Skeletal muscle cell (primary cell): ENCODE data around the gene APBB2.
A peak's percentile ranks its signal among the peaks of the same experiment; 100 is the strongest.
"Not testable (repeated sequence)": the region's sequence is repeated elsewhere in the genome, so short reads cannot be mapped to it uniquely, and the experiment has no call there.

Source experiments
- DNase-seq: peaks from one replicate; pipeline ENCODE4 v3.0.0-alpha.2; 2010; ENCODE audit warnings: low read depth
- H3K4me3 ChIP-seq: 2 replicates; pipeline ENCODE4 v1.5.1; 2011; ENCODE audit warnings: low read depth, mild to moderate bottlenecking, control low read depth, low read length, moderate library complexity

The APBB2 gene

GRCh38 chr4:40905414-40905813 is 308.9 kb downstream of the APBB2 start:
- no peak overlapping the region for H3K4me3 ChIP-seq
- no peak for DNase-seq

DNA sequence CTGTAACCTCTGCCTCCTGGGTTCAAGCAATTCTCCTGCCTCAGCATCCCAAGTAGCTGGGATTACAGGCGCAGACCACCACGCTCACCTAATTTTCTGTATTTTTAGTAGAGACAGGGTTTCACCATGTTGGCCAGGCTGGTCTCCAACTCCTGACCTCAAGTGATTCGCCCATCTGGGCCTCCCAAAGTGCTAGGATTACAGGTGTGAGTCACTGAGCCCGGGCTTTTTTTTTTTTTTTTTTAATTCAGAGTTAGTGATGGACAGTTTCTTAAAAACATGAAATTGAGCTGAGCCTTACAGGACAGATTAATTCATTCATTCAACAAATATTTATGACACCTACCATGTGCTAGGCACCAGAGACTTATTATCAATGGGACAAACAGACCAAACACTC is 313.8 kb downstream of the APBB2 start:
- DNase-seq, H3K4me3 ChIP-seq: not testable (repeated sequence)

GRCh38 chr4:40897557-40898203 is 316.7 kb downstream of the APBB2 start:
- no peak overlapping the region for H3K4me3 ChIP-seq

DNA sequence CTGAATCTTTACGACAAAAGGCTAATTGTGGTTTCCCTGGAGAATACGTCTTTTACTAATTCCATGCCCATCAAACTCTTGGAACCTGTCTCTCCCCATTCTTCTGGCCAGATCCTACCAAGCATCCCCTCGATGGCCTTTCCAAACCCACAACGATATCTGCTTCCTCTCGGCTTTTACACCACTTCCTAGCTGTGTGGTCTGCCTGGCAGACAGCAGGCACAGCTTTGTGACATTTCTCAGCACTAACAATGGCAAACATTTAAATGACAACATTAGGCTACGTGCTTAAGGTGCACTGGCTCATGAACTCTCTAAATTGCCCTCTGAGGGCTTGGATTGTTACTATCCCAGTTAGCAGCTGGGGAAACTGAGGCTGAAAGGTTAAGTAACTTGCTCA is 323.6 kb downstream of the APBB2 start:
- DNase-seq, result no peak
- no peak overlapping the region for H3K4me3 ChIP-seq

More at GRCh38 chr4:40897557-40898203, 316.7 kb downstream of the APBB2 start:
- DNase-seq, result no peak

- DNase-seq, result no peak
Observed at GRCh38 chr4:40890199-40890598, 324.1 kb downstream of the APBB2 start.

DNA sequence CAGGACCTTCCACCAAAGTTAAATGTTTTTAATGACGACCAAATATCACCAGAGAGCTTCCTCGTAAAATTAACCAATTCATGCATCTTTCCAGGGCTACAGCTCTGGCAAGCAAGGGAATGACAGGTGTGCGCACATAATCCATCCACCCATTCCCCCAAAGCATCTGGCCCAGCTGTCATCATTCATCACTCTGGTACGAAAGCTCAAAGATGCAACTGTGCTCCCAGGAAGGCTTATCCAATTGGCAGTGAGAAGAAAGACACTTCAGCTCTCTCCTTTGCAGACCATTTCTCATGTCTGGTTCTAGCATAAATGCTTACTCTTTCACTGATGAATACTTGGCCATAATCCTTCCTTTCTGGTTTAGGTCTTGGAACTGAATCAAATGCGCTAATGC is 325.4 kb downstream of the APBB2 start:
- DNase-seq, result no peak
- no peak overlapping the region for H3K4me3 ChIP-seq

More at GRCh38 chr4:40890199-40890598, 324.1 kb downstream of the APBB2 start:
- no peak overlapping the region for H3K4me3 ChIP-seq

- DNase-seq, result peak; percentile 93
- H3K4me3 ChIP-seq, result no peak overlapping the region
Observed at GRCh38 chr4:40887764-40888131, 326.6 kb downstream of the APBB2 start.

DNA sequence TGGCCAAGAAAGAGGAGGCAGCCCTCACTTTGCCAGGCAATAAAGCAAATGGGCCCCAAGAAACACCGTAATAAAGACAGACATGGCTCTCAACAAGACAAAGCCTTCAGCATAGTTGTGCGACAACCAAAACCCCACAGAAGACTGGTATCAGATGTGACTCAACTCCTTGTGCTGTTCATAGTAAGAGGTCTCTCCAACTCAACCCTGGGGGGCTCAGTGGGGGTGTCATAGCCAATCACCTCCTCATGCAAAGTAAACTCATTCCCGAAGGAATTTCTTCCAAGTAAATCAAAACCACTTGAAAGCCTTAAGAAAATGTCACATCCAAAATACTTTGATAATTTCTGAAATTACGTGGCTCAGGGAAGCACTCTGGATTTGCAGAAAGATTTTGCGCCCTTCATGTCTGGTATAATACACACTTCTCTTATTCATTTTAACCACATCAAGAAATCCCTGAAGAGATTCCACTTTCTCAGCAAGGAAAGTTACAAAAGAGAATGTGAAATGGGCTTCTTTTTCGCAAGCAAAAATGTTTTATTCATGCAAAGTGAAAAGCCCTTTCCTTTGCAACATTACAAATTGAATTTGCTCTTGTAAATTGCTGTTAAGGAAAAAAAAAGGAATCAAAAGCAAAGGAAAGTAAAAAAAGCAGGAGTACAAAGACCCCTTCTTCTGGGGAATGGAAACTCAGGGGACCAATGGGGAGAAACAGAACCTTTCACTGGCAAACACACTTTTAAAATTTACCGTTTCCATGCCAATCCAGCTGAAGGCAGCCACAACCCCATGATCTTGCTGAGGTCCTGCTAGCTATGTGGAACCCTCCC is 327.2 kb downstream of the APBB2 start:
- no peak overlapping the region for H3K4me3 ChIP-seq
- DNase-seq, result no peak

- H3K4me3 ChIP-seq, result no peak overlapping the region
- DNase-seq, result no peak
Observed at GRCh38 chr4:40881851-40882250, 332.5 kb downstream of the APBB2 start.

GRCh38 chr4:40881096-40881495 is 333.2 kb downstream of the APBB2 start:
- no peak for DNase-seq
- H3K4me3 ChIP-seq, result no peak overlapping the region

GRCh38 chr4:40878548-40879055 is 335.7 kb downstream of the APBB2 start:
- no peak overlapping the region for H3K4me3 ChIP-seq
- DNase-seq, result no peak

GRCh38 chr4:40877081-40877480 is 337.3 kb downstream of the APBB2 start:
- no peak overlapping the region for H3K4me3 ChIP-seq
- DNase-seq, result no peak

DNA sequence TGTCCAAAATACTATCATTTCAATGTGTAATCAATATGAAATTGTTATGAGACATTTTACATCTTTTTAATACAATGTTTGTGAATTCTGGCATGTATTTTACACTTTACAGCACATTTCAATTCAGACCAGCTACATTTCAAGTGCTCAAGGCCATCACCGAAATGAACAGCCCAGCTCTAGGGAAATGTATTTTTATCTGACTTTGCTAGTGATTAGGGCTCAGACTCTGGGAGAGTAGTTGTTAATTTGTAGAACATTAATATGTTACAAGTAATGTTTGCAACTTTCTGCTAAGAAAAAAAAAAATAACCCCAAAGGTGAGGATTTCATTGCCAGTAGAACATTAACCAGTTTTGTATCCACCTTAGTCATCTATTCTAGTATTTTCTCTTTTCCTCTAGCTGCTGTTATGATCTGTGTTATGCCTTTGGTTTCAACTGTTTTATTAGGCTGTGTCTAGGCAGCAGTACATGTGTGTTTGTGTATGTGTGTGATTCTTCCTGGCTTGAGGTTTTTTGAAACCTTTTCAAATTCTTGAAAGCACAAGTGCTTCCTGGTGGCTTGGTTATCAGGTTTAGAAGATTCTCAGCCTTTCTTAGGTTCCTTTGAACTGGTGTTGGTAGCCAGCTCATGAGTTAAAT is 338.7 kb downstream of the APBB2 start:
- no peak overlapping the region for H3K4me3 ChIP-seq
- DNase-seq, result no peak

GRCh38 chr4:40874901-40875300 is 339.4 kb downstream of the APBB2 start:
- no peak for DNase-seq
- no peak overlapping the region for H3K4me3 ChIP-seq

DNA sequence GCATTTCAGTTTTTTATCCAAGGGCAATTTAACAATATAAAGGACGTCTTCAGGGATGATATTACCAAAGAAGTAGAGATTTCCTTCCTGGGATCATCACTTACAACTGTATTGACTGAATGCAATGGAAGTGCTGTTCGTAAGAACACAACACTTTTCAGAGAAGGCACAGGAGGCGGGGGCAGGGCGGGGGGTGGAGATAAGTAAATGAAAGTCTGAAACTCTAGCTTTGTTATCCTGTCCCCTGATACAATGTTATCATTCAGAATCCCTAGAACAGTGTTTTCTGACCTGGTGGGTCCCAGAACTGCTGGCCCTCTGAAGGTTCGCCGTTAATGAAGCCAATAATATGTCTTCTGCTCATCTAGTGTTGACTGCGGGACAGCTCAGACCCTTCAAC is 340.0 kb downstream of the APBB2 start:
- no peak overlapping the region for H3K4me3 ChIP-seq
- DNase-seq, result no peak

DNA sequence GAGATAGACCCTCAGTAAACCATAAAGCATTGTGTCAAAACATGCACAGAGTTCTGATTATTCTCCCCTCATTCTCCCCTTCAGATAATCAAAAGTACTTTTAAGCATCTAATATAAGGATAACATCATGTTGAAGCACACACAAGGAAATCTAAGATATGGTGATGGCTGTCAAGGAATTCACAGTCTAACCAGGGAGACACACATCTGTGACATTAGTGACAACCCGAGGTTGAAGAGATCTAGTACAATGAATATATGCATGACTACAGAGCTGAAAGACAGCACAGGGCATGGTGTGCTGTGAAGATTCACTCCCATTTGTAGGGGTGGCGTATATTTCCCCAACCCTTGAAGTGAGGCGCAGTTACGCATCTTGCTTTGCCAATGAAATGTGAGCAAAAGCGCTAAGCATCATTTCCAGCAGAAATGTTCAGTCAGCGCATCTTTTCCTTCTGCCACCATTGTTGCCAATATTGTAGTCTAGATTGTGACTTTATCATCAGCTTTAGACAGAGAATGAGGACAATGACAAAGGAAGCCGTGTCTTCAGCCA is 342.6 kb downstream of the APBB2 start:
- no peak overlapping the region for H3K4me3 ChIP-seq
- no peak for DNase-seq

GRCh38 chr4:40870150-40870549 is 344.2 kb downstream of the APBB2 start:
- no peak for DNase-seq
- no peak overlapping the region for H3K4me3 ChIP-seq

GRCh38 chr4:40865696-40866095 is 348.6 kb downstream of the APBB2 start:
- no peak overlapping the region for H3K4me3 ChIP-seq
- no peak for DNase-seq

DNA sequence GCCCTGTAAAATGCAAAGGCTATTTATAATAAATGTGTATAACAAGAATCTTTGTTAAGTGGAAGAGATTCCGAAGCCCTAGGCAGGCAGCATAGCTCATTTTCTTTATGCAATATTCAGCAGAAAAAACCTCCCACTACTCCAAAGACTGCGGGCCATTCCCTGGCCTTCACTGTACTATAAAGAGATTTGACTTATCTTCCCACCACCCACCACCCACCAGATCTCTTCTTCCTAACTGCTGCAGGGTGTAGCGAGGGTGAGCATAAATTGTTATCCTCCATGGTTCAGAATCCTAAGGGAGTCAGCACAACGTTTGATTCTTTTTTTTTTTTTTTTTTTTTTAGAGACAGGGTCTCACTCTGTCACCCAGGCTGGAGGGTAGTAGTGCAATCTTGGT is 349.8 kb downstream of the APBB2 start:
- H3K4me3 ChIP-seq, result no peak overlapping the region
- DNase-seq, result no peak

GRCh38 chr4:40858962-40859361 is 355.4 kb downstream of the APBB2 start:
- no peak overlapping the region for H3K4me3 ChIP-seq
- DNase-seq, result no peak
